GM18870 (cell line): ENCODE data around the gene IGSF21.

ENCODE experiments used
- ATAC-seq: cut with Tn5 transposase; IDR thresholded peaks from one replicate; pipeline ENCODE4 v1.9.1; 2021; ENCODE audit warnings: moderate library complexity; ENCODE audit not compliant: unreplicated experiment

The IGSF21 gene

GRCh38 chr1:18175530-18176377, 68.2 kb downstream of the IGSF21 start:
- ATAC-seq, result no peak

- ATAC-seq, result no peak
Observed at GRCh38 chr1:18176619-18177018, 69.0 kb downstream of the IGSF21 start.

GRCh38 chr1:18178111-18178510, 70.5 kb downstream of the IGSF21 start:
- ATAC-seq, result no peak

DNA sequence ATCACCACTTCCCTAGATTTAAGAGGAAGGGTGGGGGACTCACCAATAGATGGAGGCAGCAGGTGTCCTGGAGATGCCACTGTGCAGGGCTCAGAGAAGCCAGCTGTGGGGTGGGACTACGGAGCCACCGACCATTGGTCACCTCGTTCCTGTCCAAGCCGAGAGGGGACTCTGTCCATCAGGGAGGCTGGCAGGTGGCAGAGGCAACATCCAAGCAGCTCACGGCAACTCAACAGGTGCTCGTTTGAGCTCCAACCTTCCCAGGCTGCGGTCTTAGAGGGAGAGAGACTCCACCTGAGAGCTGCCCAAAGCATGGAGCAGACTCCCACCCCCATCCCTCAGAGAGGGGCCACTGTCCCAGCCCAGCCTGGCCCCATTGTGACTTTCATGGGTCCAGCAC, 71.4 kb downstream of the IGSF21 start:
- no peak for ATAC-seq

DNA sequence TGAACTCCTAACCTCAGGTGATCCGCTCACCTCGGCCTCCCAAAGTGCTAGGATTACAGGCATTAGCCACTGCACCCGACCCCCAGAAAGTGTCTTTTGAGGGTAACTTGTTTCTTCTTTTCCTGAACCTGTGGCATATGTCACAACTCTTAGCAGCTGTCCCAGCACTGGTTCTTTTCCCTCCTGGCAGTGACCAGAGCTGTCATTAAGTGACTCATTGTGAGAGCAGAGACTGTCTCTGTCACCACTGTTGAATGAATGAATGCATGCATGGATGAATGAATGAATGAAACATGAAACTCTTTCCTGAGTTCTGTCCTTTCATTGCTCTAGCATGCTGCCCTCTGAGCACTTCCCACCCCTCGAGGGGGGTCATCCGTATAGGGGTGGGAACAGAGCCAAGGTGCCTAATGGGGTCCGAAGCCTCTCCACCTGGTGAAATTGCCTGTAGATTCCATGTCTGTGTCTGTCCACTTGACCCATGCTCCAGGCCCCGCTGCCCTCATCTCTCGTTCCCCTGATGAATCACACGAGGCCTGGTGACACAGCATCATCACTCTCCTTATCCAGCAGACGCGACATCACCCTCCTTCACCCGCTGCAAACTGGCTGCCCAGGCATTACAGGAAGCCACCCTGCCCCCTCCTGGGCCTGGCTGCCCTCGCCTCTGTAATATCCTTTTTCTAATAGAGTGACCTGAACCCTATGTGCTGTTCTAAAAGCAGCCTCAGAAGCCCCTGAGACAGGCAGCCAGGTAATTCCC, 75.0 kb downstream of the IGSF21 start:
- no peak for ATAC-seq

DNA sequence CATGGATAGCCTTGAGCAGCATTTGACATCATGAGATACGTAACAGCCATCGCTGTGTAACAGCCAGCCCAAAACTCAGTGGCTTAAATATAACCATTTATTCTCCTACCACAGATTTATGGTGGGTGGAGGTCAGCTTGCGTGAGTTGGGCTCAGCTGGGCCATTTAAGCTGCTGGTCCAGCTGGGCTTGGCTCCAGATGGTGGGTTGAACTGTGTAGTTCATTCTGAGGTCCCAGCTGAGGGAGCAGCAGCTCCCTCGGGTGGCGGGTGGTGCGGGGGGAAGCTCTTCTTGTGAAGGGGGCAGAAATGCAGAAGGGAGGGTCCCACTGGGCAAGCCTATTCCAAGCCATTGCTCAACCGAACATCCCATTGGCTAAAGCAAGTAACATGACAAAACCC, 75.9 kb downstream of the IGSF21 start:
- ATAC-seq, result no peak

GRCh38 chr1:18187054-18187453, 79.5 kb downstream of the IGSF21 start:
- ATAC-seq, result no peak

- no peak for ATAC-seq
Observed at GRCh38 chr1:18188820-18189517, 81.4 kb downstream of the IGSF21 start.

- no peak for ATAC-seq
Observed at GRCh38 chr1:18190598-18190997, 83.0 kb downstream of the IGSF21 start.

GRCh38 chr1:18191037-18191436, 83.4 kb downstream of the IGSF21 start:
- no peak for ATAC-seq

DNA sequence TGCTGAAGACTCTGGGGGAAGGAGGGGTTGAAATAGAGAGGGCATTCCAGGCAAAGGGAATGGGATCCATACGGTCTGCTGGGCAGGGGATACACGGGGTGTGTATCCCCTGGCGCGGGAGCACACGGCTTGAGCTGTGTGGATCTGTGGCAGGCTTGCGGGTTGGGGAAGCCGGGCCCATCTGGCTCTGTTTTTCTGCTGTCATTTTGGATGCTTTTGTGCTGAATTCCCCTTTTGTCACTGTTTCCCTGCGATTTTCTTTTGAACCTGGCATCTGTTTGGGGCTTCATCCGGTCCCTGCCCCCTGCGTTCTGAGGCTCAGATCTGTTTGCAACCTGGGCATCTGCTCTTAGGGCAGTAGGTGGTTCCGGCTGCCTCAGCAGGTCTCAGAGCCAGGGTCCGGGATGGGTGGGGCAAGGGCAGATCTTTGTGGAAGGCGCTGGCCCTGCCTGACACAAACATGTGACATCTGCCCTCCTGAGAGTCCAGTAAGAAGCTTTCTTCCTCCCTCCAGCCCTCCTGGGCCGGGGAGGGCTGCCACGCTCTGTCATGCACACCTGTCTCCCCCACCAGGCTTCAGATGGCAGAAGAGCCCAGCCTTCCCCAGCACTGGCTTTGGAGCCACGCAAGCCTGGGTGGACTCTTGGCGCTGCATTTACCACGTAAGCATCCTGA, 84.0 kb downstream of the IGSF21 start:
- no peak for ATAC-seq

DNA sequence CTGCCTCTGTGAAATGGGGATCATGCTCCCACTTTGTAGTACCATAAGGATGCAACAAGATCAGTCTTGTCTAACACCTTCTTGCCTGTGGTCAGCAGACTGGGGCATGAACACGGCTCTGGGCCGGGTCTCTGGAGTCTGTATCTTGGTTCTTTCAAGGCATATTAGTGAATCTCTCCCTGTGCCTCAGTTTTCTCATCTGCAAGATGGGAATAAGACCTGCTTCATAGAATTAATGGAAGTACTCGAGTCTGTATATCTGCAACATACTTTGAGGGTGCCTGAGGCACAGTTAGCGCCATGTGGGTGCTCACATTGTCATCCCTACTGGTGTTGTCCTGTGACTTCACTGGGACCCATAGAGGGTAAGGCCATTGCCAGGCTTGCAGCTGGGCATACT, 84.6 kb downstream of the IGSF21 start:
- ATAC-seq, result no peak

DNA sequence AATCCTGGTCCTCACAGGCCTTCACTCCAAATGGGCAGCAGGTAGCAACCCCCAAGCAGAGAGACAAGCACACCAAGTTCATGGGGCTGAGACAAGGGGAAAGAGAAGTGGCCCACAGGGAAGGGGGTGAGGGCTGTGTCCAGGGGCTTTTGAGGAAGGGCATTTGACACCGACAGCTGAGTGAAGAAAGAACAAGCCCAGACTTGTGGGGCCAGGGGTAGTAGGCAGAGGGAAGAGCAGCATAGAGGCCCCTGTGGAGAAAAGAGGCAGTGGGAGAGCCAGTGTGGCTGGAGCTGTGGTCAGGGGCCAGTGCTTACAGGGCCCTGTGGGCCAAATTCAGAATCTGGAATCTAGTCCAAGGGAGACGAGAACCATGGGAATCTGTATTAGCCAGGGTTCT, 85.4 kb downstream of the IGSF21 start:
- ATAC-seq, result no peak

DNA sequence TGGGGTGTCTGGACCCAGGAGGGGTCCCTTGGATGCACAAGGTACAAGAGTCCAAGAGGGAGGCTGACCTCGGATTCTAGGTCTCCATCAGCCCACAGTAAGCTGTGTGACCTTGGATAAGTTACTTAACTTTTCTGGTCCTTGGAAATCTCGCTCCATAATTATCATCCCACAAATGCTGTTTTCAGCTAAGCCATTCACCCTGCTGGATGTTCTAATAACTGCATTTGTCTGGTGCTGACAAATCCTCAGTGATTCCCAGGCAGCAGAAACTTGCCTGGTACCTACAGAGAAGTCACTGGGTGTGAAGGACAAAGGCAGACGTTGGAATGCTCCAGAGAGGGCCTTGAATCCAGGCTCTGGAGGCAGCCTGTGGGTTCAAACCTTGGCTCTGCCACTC, 89.7 kb downstream of the IGSF21 start:
- ATAC-seq, result no peak

DNA sequence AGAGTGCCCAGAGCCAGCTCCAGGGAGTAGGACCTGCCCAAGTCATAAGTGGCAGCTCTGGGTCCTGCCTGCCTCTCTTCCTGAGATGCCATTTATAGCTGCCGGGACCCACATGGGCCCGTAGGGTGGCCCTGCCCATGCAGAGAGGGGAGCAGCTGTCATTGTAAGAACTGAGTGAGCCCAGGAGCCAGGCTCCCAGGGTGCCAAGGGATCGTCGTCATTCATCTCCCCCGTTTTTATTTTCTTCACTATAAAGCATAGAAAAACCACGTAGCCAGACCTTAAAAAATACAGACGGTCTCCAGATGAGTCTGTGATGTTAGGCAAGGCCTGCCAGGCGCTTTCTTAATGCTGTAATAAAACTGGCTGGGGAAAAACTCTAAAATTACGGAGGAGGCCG, 90.7 kb downstream of the IGSF21 start:
- ATAC-seq, result no peak

DNA sequence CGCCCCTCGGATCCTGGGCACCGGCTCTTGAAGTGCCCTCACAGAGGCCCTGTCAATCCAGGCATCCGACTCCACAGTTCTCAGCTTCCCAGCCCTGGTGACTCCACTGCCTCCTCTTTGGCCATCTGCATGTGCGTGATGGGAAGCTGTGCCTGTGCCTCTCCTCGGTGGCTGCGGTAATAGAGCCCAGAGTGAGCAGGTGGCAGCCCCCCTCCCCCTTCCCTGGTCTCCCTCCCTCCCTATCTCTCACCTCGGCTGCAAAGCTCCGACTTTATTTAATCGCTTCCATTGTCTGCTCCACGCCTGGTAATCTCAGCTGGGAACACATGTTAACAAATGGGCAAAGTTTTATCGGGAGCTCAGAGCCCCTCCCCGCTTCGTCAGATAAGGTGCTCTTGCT, 91.9 kb downstream of the IGSF21 start:
- no peak for ATAC-seq

GRCh38 chr1:18200136-18200717, 92.6 kb downstream of the IGSF21 start:
- no peak for ATAC-seq

- no peak for ATAC-seq
Observed at GRCh38 chr1:18200918-18201317, 93.3 kb downstream of the IGSF21 start.

DNA sequence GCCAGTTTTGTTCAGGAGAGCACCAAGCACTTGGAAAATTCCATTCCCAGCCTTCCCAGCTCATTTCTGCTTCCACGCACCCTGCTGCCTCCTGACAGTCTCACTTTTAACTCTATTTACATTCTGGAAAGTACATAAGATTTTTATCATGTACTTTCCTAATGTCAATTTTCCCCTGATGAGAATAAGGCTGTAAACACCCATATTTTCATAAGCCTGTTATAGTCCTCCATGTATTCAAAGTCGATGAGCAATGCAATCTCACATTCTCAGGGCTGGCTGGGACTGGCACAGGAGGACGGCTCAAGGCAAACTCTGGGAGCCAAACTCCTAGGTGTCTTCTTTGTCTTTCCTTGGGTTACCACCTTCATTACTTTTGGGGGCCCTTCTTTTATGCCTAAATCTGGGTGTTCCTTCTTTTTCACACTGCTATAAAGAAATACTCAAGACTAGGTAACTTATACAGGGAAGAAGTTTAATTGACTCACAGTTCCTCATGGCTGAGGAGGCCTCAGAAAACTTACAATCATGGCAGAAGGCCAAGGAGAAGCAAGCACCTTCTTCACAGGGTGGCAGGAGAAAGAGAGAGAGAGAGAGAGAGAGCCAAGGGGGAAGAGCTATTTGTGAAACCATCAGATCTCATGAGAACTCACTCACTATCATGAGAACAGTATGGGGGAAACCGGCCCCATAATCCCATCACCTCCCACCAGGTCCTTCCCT, 94.6 kb downstream of the IGSF21 start:
- no peak for ATAC-seq

GRCh38 chr1:18203645-18204044, 96.0 kb downstream of the IGSF21 start:
- ATAC-seq, result no peak
